HG03469 (cell line): ENCODE measurements around the gene KCNK17.

ENCODE experiments used
- ATAC-seq: cut with Tn5 transposase; IDR thresholded peaks from one replicate; pipeline ENCODE4 v1.9.1; 2021; ENCODE audit warnings: mild to moderate bottlenecking, moderate library complexity, moderate number of reproducible peaks; ENCODE audit not compliant: unreplicated experiment

Gene KCNK17, protein sequence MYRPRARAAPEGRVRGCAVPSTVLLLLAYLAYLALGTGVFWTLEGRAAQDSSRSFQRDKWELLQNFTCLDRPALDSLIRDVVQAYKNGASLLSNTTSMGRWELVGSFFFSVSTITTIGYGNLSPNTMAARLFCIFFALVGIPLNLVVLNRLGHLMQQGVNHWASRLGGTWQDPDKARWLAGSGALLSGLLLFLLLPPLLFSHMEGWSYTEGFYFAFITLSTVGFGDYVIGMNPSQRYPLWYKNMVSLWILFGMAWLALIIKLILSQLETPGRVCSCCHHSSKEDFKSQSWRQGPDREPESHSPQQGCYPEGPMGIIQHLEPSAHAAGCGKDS

DNA sequence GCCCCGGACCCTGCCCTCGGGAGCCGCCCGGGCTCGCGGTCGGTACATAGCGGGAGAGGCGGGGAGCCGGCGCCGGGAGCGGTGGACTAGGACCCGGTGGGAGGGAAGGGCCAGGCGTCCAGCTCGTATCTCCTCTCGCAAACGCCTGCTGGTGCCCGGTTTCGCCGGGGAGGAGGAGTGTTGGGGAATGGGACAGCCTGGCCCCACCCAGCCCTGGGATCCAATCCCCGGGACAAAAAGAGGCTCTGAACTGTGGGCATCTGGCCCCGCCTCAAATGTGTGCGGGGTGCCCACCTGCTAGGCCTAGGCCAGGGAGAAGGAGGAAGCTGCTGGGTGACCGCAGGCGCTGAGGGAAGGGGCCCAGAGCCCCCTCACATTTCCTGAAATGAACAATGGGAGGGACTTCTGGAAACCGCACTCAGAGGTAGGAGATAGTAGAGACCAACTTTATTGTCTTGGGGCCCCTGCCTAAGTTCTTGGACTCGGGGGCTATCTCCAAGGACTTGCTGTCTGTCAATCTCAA lies at the start of gene KCNK17:
TSS of gene KCNK17 (minus strand) at position 147 of the 523 bp plus-strand sequence. CDS start at position 48, 99 bp downstream.
- no peak for ATAC-seq

- no peak for ATAC-seq
Observed at GRCh38 chr6:39363280-39363679, 49.1 kb upstream of the KCNK17 start.

DNA sequence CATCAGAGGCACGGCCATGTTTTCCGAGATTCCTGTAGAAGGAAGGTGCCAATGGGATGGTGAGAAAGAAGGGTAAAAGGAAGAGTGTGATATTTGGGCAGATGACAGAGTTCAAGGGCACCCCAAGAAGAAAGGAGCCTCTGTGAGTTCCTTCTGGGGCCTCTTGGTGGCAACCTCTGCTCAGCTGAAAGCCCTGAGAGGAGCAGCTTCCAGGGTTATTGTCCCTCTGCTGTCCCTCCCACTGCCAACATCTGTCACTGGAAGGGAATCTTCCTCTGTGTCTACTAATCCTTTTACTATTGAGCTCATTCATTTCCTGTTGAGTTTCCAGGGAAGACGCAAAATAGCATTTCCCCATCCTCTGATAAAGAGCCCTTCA lies 48.3 kb upstream of the KCNK17 start:
- no peak for ATAC-seq

DNA sequence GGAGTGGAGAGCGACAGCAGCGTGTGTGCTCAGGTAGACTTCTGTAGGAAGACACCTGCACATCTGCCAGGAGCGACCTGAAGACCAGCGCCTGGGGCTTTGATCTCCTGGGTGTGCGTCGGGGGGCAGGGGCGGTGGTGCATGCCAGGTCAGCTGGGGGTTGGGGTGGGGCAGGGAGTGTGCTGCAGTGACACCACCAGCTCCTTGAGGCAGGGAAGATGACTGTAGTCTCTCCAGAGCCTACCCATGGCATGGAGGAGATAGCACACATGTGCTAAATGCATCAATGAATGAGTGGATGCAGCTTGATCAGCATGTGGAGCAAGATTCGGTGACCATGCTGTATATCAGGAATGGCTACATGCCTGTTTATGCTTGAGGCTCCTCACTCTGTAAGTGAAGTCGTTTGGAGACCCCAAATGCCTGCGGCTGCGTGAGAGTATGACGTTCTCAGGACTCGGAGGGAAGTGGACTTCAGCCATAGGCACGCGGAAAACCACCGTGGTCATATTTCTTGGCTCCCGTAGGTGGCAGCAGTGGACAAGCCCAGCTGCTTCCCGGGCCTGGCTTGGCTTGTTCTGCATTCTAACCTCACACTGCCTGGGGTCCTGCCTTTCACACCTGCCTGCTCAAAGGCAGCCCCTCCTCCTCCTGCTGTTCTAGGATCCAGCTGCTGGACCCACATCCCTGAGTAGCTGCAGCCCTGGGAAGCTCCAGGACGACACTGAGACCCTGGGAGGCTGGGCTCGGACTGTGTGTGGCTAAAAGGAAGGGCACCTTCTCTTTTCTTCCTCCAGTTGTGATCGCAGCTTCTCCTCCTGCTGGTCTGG lies 47.7 kb upstream of the KCNK17 start:
- no peak for ATAC-seq

DNA sequence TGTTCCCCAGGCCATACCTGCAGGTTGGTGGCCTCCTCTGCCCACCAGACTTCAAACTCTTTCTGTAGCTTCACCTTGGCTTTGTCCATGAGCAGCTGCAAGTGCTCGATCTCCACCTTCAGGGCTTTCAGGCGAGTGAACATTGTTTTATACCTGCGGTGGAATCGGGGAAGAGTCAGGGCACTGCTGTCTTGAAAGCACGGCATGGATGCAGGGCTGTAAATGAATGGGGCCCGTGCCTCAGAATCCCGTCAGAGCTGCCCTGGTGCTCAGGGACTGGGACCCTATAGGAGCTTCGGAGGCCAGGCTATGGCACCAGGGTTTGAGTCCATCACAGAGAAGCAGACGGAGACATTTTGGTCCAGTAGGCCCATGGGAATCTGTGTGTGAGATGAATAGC lies 46.2 kb upstream of the KCNK17 start:
- no peak for ATAC-seq

- no peak for ATAC-seq
Observed at GRCh38 chr6:39357998-39358686, 43.9 kb upstream of the KCNK17 start.

DNA sequence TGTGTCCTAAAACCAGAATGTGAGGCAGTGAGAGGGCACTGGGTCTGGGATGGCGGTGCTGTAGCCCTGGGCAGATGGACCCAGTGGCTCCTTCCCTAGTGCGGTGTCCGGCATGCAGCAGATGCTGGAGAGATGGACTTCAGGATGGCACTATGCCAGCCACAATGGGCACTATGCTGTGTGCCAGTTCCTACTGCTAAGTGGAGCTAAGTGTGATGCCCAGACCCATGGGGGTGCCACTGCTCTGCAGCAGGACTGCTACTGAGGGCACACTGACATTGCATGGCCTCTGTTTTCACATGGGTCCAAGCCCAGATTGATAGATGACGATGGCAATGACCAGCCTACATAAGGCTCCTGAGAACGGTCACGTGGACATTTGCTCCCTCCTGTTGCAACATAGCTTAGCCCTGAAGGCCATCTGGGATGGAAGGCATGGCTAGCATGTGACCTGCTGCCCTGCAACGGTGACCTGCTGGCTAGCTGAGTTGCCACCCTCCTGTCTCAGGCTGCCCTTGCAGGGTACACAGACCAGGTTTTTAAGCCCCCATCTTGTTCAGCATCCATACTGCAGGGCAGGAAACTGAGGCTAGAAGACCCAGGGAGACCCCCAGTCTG lies 39.6 kb upstream of the KCNK17 start:
- no peak for ATAC-seq

DNA sequence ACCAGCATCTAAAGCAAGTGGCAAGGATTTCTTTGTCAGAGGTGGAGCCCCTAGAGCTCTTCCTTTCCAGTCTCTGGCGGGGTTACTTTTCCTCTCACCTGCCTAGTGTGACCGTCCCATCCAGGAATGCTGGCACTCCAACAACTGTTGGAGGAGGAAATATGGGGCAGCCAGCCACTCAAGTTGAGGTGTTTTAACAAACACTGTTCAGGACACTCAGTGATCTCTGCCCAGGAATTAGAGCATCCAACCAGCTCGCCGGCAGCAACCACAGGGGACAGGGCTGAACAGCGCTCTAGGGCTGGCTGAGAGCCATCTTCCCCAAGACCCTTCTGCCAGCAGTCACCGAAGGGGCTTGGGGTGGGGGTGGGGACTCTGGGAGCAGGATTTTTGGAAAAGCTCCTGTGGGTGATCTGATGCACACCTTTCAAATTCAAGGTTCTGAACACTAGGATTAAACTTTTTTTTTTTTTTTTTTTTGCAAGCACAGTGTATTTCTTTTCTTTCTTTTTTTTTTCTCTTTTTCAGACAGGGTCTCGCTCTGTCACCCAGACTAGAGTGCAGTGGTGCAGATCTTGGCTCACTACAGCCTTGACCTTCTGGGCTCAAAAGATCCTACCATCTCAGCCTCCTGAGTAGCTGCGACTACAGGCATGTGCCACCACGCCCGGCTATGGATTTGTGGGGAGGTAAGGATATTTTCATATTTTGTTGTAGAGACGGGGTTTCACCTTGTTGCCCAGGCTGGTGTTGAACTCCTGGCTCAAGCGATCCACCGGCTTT lies 36.7 kb upstream of the KCNK17 start:
- ATAC-seq: no peak

DNA sequence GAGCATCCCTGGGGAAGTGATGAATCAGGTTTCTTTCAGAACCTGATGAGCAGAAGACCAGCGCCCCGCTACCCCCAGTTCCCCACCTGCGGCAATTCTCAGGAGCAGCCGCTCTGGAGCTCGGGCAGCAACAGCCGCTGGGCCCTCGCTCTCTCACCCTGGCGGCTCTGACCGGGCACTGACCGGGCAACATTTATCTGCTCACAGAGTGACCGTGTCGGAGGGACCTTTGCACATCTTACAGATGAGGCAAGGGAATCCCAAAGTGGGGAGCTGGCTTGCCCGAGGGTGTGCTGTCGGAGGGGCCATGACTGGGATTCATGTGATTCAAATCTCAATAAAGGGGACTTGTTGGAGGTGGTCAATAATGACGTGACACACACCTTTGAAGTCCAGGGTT lies 34.5 kb upstream of the KCNK17 start:
- no peak for ATAC-seq

- ATAC-seq: no peak
Observed at GRCh38 chr6:39347906-39348585, 33.8 kb upstream of the KCNK17 start.

- no peak for ATAC-seq
Observed at GRCh38 chr6:39347206-39347605, 33.0 kb upstream of the KCNK17 start.

GRCh38 chr6:39344821-39345280 lies 30.6 kb upstream of the KCNK17 start:
- no peak for ATAC-seq

- no peak for ATAC-seq
Observed at GRCh38 chr6:39343396-39343870, 29.2 kb upstream of the KCNK17 start.

DNA sequence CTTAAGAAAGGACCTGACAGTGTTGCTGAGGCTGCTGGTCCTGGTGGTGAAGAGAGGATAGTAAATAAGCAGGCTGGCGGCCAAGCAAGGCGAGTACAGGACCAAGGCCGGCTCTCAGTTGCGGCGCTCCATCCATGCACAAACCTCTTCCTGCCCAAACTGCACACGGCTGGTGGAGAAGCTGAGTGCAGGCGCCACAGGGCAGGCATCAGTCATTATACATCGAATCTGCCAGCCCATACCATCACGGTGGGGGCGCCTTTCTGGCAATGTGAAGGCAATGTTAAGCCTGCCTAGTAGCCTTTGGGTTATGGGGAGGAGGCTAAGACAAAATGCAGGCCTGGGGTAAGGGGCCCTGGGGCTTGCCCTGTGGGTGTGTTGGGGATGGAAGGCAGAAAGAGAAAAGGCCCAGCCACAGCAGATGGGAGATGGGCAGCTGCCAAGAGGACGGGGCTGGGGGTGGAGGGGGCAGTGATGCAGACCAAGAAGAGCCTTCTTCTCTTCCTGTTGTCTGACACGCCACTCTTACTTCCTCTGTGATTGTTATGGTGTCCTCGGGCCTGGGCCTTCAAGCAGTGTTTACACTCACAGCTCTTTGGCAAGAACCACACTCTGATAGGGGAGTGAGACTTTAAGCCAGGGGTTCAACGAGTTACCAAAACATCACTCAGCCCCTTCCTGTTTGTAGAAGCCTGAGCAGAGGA lies 28.6 kb upstream of the KCNK17 start:
- no peak for ATAC-seq

DNA sequence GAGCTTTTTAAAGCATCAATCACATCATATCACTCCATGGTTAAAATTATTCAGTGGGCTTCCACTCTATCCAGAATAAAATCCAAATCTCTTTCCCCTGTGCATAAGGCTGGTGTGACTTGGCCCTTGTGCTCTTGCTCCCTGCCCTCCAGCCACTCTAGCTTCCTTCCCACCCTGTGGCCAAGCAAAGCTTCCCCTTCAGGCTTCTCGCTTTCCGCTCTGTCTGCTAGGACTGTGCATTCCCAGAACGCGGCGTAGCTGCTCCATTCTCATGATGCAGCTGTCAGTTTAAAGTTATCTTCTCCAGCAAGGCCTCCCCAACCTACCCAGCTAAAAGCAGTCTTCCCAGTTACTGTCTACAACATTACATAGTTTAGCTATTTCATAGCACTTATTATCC lies 27.7 kb upstream of the KCNK17 start:
- ATAC-seq: no peak

GRCh38 chr6:39341352-39341751 lies 27.1 kb upstream of the KCNK17 start:
- no peak for ATAC-seq

GRCh38 chr6:39339868-39340550 lies 25.8 kb upstream of the KCNK17 start:
- ATAC-seq: no peak
